ENCODE results near the gene MRPL10. TPM values are rescaled to one million over a fixed set of nuclear protein-coding genes. Genes with fewer than 3 reads are reported as not detected.

The MRPL10 gene
- total and polyA plus RNA-seq, 2 donors (not counting 3 experiments of a cell fraction or from before 2014, with no cell fraction given) = 43.4 to 84.0 TPM

GRCh38 chr17:47808036-47808829 lies 23.1 kb downstream of the MRPL10 start:
- peaks cover 9% of the 10 kb centered on the region for H3K4me1 ChIP-seq (ENCODE audit: control insufficient read depth, extremely low read depth, insufficient read depth, low read length)
- intact Hi-C loops (cut with micrococcal nuclease) = no loop called here
- dilution Hi-C loops (cut with MboI; ENCODE audit: extremely low pct_ligation_motif_present, low sequenced_read_pairs) = no loop called here
- ChIA-PET POLR2A (no interaction called here), CTCF (interaction anchor here (1.1 kb wide), 1 partner anchor 23 kb away, joined by 3 read pairs; the partner anchor contains the start of genes LRRC46 and MRPL10)
- no TSS peak for BruUV-seq (replicated peaks)
- peaks cover 3 to 35% of the 10 kb centered on the region in 2 experiments for H3K36me3 ChIP-seq (ENCODE audit: control insufficient read depth in 2 of 2, extremely low read depth in 1 of 2, insufficient read depth in 2 of 2, low read length in 2 of 2)
- FAIRE-seq (no peak), DNase-seq (ENCODE audit: low read depth, low spot score) (no peak)
- H2AFZ ChIP-seq (ENCODE audit: low read depth, low read length) = no peak overlapping the region
- H3K9me3 ChIP-seq (replicated peaks; ENCODE audit: control insufficient read depth, insufficient read depth, low read length) = no peaks in the 10 kb centered on the region
- H3K27ac ChIP-seq (ENCODE audit: insufficient read depth, low read depth, low read length) = no peak overlapping the region
- no peak overlapping the region for H3K4me3 ChIP-seq (replicated peaks in 1 of 3; ENCODE audit: insufficient read depth in 1 of 3, low read depth in 1 of 3, low read length in 3 of 3)
- no peaks in the 10 kb centered on the region for H3K27me3 ChIP-seq (ENCODE audit: control insufficient read depth in 2 of 2, insufficient read depth in 2 of 2, low read length in 2 of 2)
- H3K9ac ChIP-seq (replicated peaks; ENCODE audit: extremely low read depth, insufficient read depth, low read length) = no peak overlapping the region
- H4K20me1 ChIP-seq (replicated peaks; ENCODE audit: control insufficient read depth, extremely low read depth, insufficient read depth, low read length) = no peaks in the 10 kb centered on the region
- H3K9me1 ChIP-seq (replicated peaks; ENCODE audit: control insufficient read depth, extremely low read depth, insufficient read depth, low read length) = no peaks in the 10 kb centered on the region
- TF ChIP-seq POLR2AphosphoS5 (IDR thresholded peaks at IDR 0.05; ENCODE audit: insufficient read depth, low read depth, low read length) (no peak), GATA2 (IDR thresholded peaks at IDR 0.05; ENCODE audit: insufficient read depth, insufficient read length, low read depth, low read length) (no peak), JUN (IDR thresholded peaks at IDR 0.05; ENCODE audit: borderline replicate concordance, insufficient read depth, insufficient read length, low read depth) (no peak), MAX (IDR thresholded peaks at IDR 0.05; ENCODE audit: insufficient read depth, insufficient read length) (no peak), POLR2A (IDR thresholded peaks at IDR 0.05; ENCODE audit: low read depth, low read length) (no peak)
- no peak overlapping the region for H3K4me2 ChIP-seq (ENCODE audit: insufficient read depth, low read length)
- no peaks in the 10 kb centered on the region for H3K79me2 ChIP-seq (ENCODE audit: control insufficient read depth, insufficient read depth, low read length)

- H3K79me2 ChIP-seq (ENCODE audit: control insufficient read depth, insufficient read depth, low read length) = no peaks in the 10 kb centered on the region
- POLR2A ChIA-PET = no interaction called here
- H3K9me3 ChIP-seq (replicated peaks; ENCODE audit: control insufficient read depth, insufficient read depth, low read length) = no peaks in the 10 kb centered on the region
- H4K20me1 ChIP-seq (replicated peaks; ENCODE audit: control insufficient read depth, extremely low read depth, insufficient read depth, low read length) = no peaks in the 10 kb centered on the region
- H3K27me3 ChIP-seq (ENCODE audit: control insufficient read depth in 2 of 2, insufficient read depth in 2 of 2, low read length in 2 of 2) = no peaks in the 10 kb centered on the region
- no peak overlapping the region for H3K4me2 ChIP-seq (ENCODE audit: insufficient read depth, low read length)
- BruUV-seq (replicated peaks) = TSS peak; percentile 14
- TF ChIP-seq POLR2AphosphoS5 (IDR thresholded peaks at IDR 0.05; ENCODE audit: insufficient read depth, low read depth, low read length) (no peak), EZH2 (IDR thresholded peaks at IDR 0.05; ENCODE audit: borderline replicate concordance, low read depth, low read length, severe bottlenecking) (no peak), MYC (IDR thresholded peaks at IDR 0.05; ENCODE audit: low read depth, low read length) (no peak), GATA2 (IDR thresholded peaks at IDR 0.05; ENCODE audit: insufficient read depth, insufficient read length, low read depth, low read length) (no peak), MAX (IDR thresholded peaks at IDR 0.05; ENCODE audit: insufficient read depth, insufficient read length) (no peak), POLR2A (IDR thresholded peaks at IDR 0.05; ENCODE audit: low read depth, low read length) (no peak), FOS (IDR thresholded peaks at IDR 0.05; ENCODE audit: borderline replicate concordance, insufficient read depth, low read length) (no peak), JUN (IDR thresholded peaks at IDR 0.05; ENCODE audit: borderline replicate concordance, insufficient read depth, insufficient read length, low read depth) (no peak)
- TF ChIP-seq, protein P1, sequence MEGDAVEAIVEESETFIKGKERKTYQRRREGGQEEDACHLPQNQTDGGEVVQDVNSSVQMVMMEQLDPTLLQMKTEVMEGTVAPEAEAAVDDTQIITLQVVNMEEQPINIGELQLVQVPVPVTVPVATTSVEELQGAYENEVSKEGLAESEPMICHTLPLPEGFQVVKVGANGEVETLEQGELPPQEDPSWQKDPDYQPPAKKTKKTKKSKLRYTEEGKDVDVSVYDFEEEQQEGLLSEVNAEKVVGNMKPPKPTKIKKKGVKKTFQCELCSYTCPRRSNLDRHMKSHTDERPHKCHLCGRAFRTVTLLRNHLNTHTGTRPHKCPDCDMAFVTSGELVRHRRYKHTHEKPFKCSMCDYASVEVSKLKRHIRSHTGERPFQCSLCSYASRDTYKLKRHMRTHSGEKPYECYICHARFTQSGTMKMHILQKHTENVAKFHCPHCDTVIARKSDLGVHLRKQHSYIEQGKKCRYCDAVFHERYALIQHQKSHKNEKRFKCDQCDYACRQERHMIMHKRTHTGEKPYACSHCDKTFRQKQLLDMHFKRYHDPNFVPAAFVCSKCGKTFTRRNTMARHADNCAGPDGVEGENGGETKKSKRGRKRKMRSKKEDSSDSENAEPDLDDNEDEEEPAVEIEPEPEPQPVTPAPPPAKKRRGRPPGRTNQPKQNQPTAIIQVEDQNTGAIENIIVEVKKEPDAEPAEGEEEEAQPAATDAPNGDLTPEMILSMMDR (IDR thresholded peaks at IDR 0.05; ENCODE audit: extremely low read depth in 1 of 2, insufficient read depth in 1 of 2, low read depth in 1 of 2, low read length in 2 of 2) = no peak
- H3K36me3 ChIP-seq (ENCODE audit: control insufficient read depth in 2 of 2, extremely low read depth in 1 of 2, insufficient read depth in 2 of 2, low read length in 2 of 2) = peaks cover 3 to 29% of the 10 kb centered on the region in 2 experiments
- no peak overlapping the region for H2AFZ ChIP-seq (ENCODE audit: low read depth, low read length)
- no peaks in the 10 kb centered on the region for H3K9me1 ChIP-seq (replicated peaks; ENCODE audit: control insufficient read depth, extremely low read depth, insufficient read depth, low read length)
- H3K4me3 ChIP-seq (replicated peaks in 1 of 3; ENCODE audit: insufficient read depth in 1 of 3, low read depth in 1 of 3, low read length in 3 of 3) = no peak overlapping the region
- peaks cover 9% of the 10 kb centered on the region for H3K4me1 ChIP-seq (ENCODE audit: control insufficient read depth, extremely low read depth, insufficient read depth, low read length)
- intact Hi-C loops (cut with micrococcal nuclease) (no loop called here), dilution Hi-C loops (cut with MboI; ENCODE audit: extremely low pct_ligation_motif_present, low sequenced_read_pairs) (no loop called here)
- DNase-seq (ENCODE audit: low read depth, low spot score) (no peak), FAIRE-seq (no peak)
- CTCF ChIA-PET = interaction anchor here (1.1 kb wide), 1 partner anchor 24 kb away, joined by 3 read pairs; the partner anchor contains the start of genes LRRC46 and MRPL10
- H3K9ac ChIP-seq (replicated peaks; ENCODE audit: extremely low read depth, insufficient read depth, low read length) = no peak overlapping the region
- no peak overlapping the region for H3K27ac ChIP-seq (ENCODE audit: insufficient read depth, low read depth, low read length)
Observed at GRCh38 chr17:47807421-47807820, 23.9 kb downstream of the MRPL10 start.
